ENCODE results near the gene ENTPD1. TPM values are rescaled to one million over a fixed set of nuclear protein-coding genes. Genes with fewer than 3 reads are reported as not detected.

The ENTPD1 gene
- total RNA-seq, 1 donor from 2014 or later = 8.9 TPM

DNA sequence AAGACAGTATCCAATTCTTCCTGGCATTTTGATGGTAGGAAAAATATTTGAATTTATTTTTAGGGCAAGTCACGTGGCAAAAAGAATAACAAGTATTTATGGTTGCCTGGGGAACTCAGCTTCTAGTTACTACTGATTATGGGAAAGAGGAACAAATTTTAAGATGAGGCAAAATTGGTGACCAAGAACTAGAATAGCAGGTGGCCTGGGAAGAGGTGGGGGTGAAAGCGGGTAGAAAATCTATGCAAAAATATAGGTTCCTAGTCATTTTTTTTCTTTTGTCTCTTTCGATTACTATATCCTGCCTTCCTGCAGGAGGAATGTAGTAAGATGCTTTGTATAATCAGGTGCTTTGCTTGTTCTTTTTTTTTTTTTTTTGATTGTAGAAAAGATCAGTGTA lies 27.8 kb downstream of the ENTPD1 start:
- Histone ChIP-seq H3K27me3 (ENCODE audit: control insufficient read depth in 3 of 3, insufficient read depth in 3 of 3, low read length in 3 of 3) (no peaks in the 10 kb centered on the region), H3K9ac (ENCODE audit: low read depth in 1 of 3, low read length in 3 of 3) (no peak overlapping the region), H3K4me3 (ENCODE audit: low read length in 3 of 3) (no peak overlapping the region), H3K9me3 (ENCODE audit: control insufficient read depth in 3 of 3, low read length in 3 of 3) (no peaks in the 10 kb centered on the region), H3K36me3 (ENCODE audit: control insufficient read depth in 3 of 3, insufficient read depth in 3 of 3, low read length in 3 of 3) (no peaks in the 10 kb centered on the region), H3K27ac (ENCODE audit: low read depth, low read length) (no peak overlapping the region), H3K4me1 (ENCODE audit: control insufficient read depth in 3 of 3, insufficient read depth in 3 of 3, low read length in 3 of 3) (peaks cover 0 to 2% (median 0%) of the 10 kb centered on the region in 3 donors)

DNA sequence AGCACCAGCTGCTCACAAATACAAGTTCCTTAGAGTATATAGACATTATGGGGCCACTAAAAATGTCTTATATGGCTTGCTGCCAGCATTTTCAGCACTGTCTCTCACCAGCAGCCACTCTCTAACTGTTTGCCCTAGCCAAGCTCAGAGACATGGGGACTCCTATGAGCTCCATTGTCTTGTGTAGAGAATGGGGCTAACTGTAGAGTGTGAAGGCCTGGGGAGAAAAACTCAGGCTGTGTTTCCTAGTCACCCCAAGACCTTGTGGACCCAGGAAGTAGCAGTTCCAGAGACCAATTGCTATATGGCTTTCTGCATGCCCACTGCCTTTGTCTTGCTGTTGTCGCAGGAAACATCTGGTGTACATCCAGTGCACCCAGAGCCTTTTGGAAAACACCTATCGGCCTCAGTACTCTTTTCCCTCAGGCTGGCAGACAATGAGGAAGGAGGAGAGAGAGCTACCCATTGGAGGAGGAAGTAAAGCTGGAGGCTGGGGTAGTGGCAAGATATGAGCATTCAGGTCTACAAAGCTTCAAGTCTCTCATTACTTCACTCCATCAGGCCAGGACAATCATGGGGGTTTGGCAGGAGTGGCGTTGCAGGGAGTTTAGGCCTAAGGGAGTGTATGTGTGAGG lies 28.4 kb downstream of the ENTPD1 start:
- no peaks in the 10 kb centered on the region for H3K9me3 ChIP-seq (ENCODE audit: control insufficient read depth in 3 of 3, low read length in 3 of 3)
- H3K9ac ChIP-seq (ENCODE audit: low read depth in 1 of 3, low read length in 3 of 3) = no peak overlapping the region
- peaks cover 0 to 2% (median 0%) of the 10 kb centered on the region in 3 donors for H3K4me1 ChIP-seq (ENCODE audit: control insufficient read depth in 3 of 3, insufficient read depth in 3 of 3, low read length in 3 of 3)
- H3K27ac ChIP-seq (ENCODE audit: low read depth, low read length) = peak overlapping the region; percentile 42
- H3K27me3 ChIP-seq (ENCODE audit: control insufficient read depth in 3 of 3, insufficient read depth in 3 of 3, low read length in 3 of 3) = no peaks in the 10 kb centered on the region
- no peaks in the 10 kb centered on the region for H3K36me3 ChIP-seq (ENCODE audit: control insufficient read depth in 3 of 3, insufficient read depth in 3 of 3, low read length in 3 of 3)
- H3K4me3 ChIP-seq (ENCODE audit: low read length in 3 of 3) = no peak overlapping the region

DNA sequence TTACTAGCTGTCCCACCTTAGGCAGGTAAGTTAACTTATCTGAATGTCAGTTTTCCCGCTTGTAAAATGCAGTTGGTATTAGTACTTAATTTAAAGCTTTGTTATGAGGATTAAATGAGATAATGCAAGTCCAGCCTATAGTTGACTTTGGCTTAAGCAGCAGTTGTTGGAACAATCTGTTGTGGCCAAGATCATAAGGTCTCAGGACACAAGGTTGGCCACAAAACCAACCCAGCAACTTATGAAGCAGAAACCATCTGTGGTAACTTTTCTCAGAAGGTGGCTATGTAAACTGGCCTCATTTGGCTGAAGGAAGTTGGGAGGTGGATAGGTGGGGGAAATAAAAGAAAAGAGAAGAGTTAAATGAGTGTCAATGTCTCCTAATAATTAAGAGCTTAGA lies 29.4 kb downstream of the ENTPD1 start:
- Histone ChIP-seq H3K9ac (ENCODE audit: low read depth in 1 of 3, low read length in 3 of 3) (no peak overlapping the region), H3K27me3 (ENCODE audit: control insufficient read depth in 3 of 3, insufficient read depth in 3 of 3, low read length in 3 of 3) (no peaks in the 10 kb centered on the region), H3K4me1 (ENCODE audit: control insufficient read depth in 3 of 3, insufficient read depth in 3 of 3, low read length in 3 of 3) (peaks cover 0 to 2% (median 0%) of the 10 kb centered on the region in 3 donors)

DNA sequence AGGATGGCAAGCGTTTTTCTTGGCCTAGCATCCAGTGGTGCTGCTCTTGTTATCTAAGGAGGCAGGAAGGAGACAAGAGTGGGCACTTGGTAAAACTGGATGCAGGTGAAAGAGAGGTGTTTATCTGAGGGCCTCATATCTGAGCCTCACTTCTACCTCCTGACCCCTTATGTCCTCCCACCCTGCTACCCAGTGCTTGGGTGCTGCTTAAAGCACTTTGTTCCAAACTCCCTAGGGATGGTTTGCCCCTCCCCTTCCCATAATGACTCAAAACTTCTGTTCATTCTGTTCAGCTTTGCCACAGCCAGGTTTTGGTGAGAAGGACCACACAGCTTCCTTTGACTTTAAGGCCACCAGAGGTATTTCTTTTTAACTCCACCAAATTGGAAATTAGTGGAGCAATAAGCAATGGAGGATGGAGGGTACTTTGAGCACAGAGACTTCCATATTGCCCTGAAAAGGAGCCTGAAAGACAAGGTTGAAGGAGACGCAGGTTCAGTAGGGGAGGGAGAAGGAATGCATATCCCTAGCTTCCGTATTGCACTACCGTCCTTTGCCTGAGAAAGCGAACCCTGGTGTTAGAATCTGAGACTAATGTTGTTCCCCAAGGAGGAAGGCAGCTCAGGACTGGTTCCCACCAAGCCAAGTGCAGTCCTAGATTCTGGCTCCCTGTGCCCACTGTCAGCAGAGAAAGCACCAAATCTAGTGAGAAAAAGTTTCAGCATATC lies 30.1 kb downstream of the ENTPD1 start:
- Histone ChIP-seq H3K4me3 (ENCODE audit: low read length in 3 of 3) (no peak overlapping the region), H3K9me3 (ENCODE audit: control insufficient read depth in 3 of 3, low read length in 3 of 3) (no peaks in the 10 kb centered on the region), H3K36me3 (ENCODE audit: control insufficient read depth in 3 of 3, insufficient read depth in 3 of 3, low read length in 3 of 3) (no peaks in the 10 kb centered on the region), H3K27ac (ENCODE audit: low read depth, low read length) (no peak overlapping the region), H3K9ac (ENCODE audit: low read depth in 1 of 3, low read length in 3 of 3) (no peak overlapping the region), H3K27me3 (ENCODE audit: control insufficient read depth in 3 of 3, insufficient read depth in 3 of 3, low read length in 3 of 3) (no peaks in the 10 kb centered on the region), H3K4me1 (ENCODE audit: control insufficient read depth in 3 of 3, insufficient read depth in 3 of 3, low read length in 3 of 3) (peaks cover 0 to 2% (median 0%) of the 10 kb centered on the region in 3 donors)

More for the DNA sequence above, 29.4 kb downstream of the ENTPD1 start:
- Histone ChIP-seq H3K27ac (ENCODE audit: low read depth, low read length) (no peak overlapping the region), H3K36me3 (ENCODE audit: control insufficient read depth in 3 of 3, insufficient read depth in 3 of 3, low read length in 3 of 3) (no peaks in the 10 kb centered on the region), H3K9me3 (ENCODE audit: control insufficient read depth in 3 of 3, low read length in 3 of 3) (no peaks in the 10 kb centered on the region), H3K4me3 (ENCODE audit: low read length in 3 of 3) (no peak overlapping the region)

DNA sequence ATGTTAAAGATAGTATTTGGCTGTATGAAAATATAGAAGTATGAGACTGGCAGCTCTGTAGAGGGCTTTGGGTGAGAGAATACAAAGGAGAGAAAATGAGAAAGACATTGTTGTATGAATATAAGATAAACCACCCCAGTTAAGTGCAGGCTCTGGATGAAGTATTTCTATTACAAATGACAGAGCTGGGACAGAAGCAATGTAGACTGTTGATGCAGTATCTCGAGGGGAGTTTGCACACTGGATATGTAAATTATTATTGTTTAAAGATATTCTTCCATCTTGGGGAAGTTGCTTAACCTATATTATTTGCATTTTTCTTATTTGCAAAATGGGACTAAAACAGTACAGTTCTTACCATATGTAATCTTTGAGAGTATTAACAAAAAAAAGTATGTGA lies 31.5 kb downstream of the ENTPD1 start:
- peaks cover 0 to 2% (median under 1%) of the 10 kb centered on the region in 3 donors for H3K4me1 ChIP-seq (ENCODE audit: control insufficient read depth in 3 of 3, insufficient read depth in 3 of 3, low read length in 3 of 3)
- H3K4me3 ChIP-seq (ENCODE audit: low read length in 3 of 3) = no peak overlapping the region
- H3K36me3 ChIP-seq (ENCODE audit: control insufficient read depth in 3 of 3, insufficient read depth in 3 of 3, low read length in 3 of 3) = no peaks in the 10 kb centered on the region
- H3K9me3 ChIP-seq (ENCODE audit: control insufficient read depth in 3 of 3, low read length in 3 of 3) = no peaks in the 10 kb centered on the region
- no peaks in the 10 kb centered on the region for H3K27me3 ChIP-seq (ENCODE audit: control insufficient read depth in 3 of 3, insufficient read depth in 3 of 3, low read length in 3 of 3)
- no peak overlapping the region for H3K27ac ChIP-seq (ENCODE audit: low read depth, low read length)
- no peak overlapping the region for H3K9ac ChIP-seq (ENCODE audit: low read depth in 1 of 3, low read length in 3 of 3)

DNA sequence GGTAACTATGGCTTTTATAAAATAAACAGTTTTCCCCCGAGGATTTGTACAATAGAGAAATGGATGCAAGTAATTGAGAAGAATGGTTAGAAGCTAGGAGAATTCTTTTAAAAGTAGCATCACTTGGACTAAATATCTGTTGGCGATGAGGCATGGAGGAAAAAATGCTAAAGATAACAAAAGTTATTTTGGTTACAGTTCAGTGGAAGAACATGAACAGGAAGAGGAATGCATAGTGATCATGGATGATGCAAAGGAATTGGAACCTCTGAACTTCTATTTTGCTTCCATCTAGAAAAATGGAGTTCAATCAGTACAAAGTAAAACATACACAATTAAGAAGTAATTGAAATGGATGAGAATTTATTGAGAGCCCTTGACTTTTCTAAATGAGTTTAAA lies 32.9 kb downstream of the ENTPD1 start:
- peaks cover 0 to 7% (median 5%) of the 10 kb centered on the region in 3 donors for H3K4me1 ChIP-seq (ENCODE audit: control insufficient read depth in 3 of 3, insufficient read depth in 3 of 3, low read length in 3 of 3)
- H3K4me3 ChIP-seq (ENCODE audit: low read length in 3 of 3) = no peak overlapping the region
- no peaks in the 10 kb centered on the region for H3K27me3 ChIP-seq (ENCODE audit: control insufficient read depth in 3 of 3, insufficient read depth in 3 of 3, low read length in 3 of 3)

DNA sequence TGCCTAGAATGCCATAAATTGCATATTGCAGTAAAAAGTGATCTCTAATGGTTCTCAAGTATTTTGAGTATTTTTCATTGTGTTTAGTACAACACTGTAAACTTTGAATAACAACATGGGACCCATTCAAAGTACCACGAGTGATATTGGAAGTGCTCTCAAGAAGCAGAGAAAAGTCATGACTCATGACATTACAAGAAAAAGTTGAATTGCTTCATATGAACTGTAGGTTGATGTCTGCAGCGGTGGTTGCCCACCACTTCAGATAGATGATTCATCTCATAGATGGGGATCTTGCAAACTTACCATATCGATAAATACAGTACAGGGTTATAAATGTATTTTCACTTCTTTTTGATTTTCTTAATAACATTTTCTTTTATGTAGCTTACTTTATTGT lies 33.9 kb downstream of the ENTPD1 start:
- no peaks in the 10 kb centered on the region for H3K27me3 ChIP-seq (ENCODE audit: control insufficient read depth in 3 of 3, insufficient read depth in 3 of 3, low read length in 3 of 3)
- H3K9ac ChIP-seq (ENCODE audit: low read depth in 1 of 3, low read length in 3 of 3) = no peak overlapping the region
- H3K9me3 ChIP-seq (ENCODE audit: control insufficient read depth in 3 of 3, low read length in 3 of 3) = no peaks in the 10 kb centered on the region
- H3K4me3 ChIP-seq (ENCODE audit: low read length in 3 of 3) = no peak overlapping the region
- H3K4me1 ChIP-seq (ENCODE audit: control insufficient read depth in 3 of 3, insufficient read depth in 3 of 3, low read length in 3 of 3) = peaks cover 0 to 7% (median 5%) of the 10 kb centered on the region in 3 donors
- H3K27ac ChIP-seq (ENCODE audit: low read depth, low read length) = no peak overlapping the region
- H3K36me3 ChIP-seq (ENCODE audit: control insufficient read depth in 3 of 3, insufficient read depth in 3 of 3, low read length in 3 of 3) = no peaks in the 10 kb centered on the region

More for the DNA sequence above, 32.9 kb downstream of the ENTPD1 start:
- Histone ChIP-seq H3K9ac (ENCODE audit: low read depth in 1 of 3, low read length in 3 of 3) (no peak overlapping the region), H3K27ac (ENCODE audit: low read depth, low read length) (no peak overlapping the region), H3K36me3 (ENCODE audit: control insufficient read depth in 3 of 3, insufficient read depth in 3 of 3, low read length in 3 of 3) (no peaks in the 10 kb centered on the region), H3K9me3 (ENCODE audit: control insufficient read depth in 3 of 3, low read length in 3 of 3) (no peaks in the 10 kb centered on the region)

DNA sequence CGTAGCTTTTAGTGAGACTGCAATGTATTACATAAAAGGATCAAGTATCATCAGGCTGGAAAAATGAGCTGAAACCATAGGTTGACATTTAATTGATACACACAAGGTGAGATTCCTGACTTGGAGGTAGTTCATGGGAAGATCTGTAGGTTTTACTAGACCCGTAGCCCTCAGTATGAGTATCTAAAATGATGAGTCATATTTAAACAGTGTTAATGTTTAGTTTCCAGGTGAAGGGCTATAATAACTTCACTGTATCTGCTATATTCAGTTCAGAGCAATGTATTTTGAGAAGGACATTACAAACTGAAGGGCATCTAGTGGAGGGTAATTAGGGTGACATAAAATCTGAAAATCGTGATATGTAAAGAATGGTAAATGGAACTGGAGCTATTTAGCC lies 35.0 kb downstream of the ENTPD1 start:
- Histone ChIP-seq H3K9me3 (ENCODE audit: control insufficient read depth in 3 of 3, low read length in 3 of 3) (no peaks in the 10 kb centered on the region), H3K27me3 (ENCODE audit: control insufficient read depth in 3 of 3, insufficient read depth in 3 of 3, low read length in 3 of 3) (no peaks in the 10 kb centered on the region), H3K9ac (ENCODE audit: low read depth in 1 of 3, low read length in 3 of 3) (no peak overlapping the region), H3K4me1 (ENCODE audit: control insufficient read depth in 3 of 3, insufficient read depth in 3 of 3, low read length in 3 of 3) (peaks cover 0 to 7% (median 5%) of the 10 kb centered on the region in 3 donors), H3K36me3 (ENCODE audit: control insufficient read depth in 3 of 3, insufficient read depth in 3 of 3, low read length in 3 of 3) (no peaks in the 10 kb centered on the region), H3K27ac (ENCODE audit: low read depth, low read length) (no peak overlapping the region), H3K4me3 (ENCODE audit: low read length in 3 of 3) (no peak overlapping the region)

DNA sequence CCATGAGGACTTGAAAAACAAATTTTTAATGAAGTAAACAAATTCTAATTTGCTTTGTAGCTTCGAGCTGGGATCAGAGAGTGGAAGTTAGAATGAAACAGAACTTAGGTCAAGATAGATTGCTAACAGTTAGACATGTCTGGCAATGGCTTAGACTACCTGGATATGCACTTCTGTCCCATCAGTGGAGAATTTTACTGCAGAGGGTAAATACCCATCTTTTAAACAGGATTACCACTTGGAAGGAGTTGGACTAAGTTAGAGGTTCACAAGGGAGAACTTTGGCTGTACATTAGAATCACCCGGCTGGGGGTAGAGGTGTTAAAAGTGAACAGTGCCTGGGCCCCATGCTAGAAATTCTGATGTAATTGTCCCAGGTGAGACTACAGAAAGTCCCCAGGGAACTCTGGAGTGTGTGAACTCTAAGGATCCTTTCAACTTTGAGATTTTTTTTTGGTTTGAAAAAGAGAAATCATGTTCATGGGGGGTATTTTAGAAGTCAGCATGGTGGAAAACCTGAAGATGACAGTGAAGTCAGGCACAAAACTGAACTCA lies 35.5 kb downstream of the ENTPD1 start:
- no peak overlapping the region for H3K27ac ChIP-seq (ENCODE audit: low read depth, low read length)
- no peaks in the 10 kb centered on the region for H3K9me3 ChIP-seq (ENCODE audit: control insufficient read depth in 3 of 3, low read length in 3 of 3)
- H3K9ac ChIP-seq (ENCODE audit: low read depth in 1 of 3, low read length in 3 of 3) = no peak overlapping the region
- no peaks in the 10 kb centered on the region for H3K27me3 ChIP-seq (ENCODE audit: control insufficient read depth in 3 of 3, insufficient read depth in 3 of 3, low read length in 3 of 3)
- no peaks in the 10 kb centered on the region for H3K36me3 ChIP-seq (ENCODE audit: control insufficient read depth in 3 of 3, insufficient read depth in 3 of 3, low read length in 3 of 3)
- no peak overlapping the region for H3K4me3 ChIP-seq (ENCODE audit: low read length in 3 of 3)
- H3K4me1 ChIP-seq (ENCODE audit: control insufficient read depth in 3 of 3, insufficient read depth in 3 of 3, low read length in 3 of 3) = peaks cover 0 to 7% (median 5%) of the 10 kb centered on the region in 3 donors

DNA sequence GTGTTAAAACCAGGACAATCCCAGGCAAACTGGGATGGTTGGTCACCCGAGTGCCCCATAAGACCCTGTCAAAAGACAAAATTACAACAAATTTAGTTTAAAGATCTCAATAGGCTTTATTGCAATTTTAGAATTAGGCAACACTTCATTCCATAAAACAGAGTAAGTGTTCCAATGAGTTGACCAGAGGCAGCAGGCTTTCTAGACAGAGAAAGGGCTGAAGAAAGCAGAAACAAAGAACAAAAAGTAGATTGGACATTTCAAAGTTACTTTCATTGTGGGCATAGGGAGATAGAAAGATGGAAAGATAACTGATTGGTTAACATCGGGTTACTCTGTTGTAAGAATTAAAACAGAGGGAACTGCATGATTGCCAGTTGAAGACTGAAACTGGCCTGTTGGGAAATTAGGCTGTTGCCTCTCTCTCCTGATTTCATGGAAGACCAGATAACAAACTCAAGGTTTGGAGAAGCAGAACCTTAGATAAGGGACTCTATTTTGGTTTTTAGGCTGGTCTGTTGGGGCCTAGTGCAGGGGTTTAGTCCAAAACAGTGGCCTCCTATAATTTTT lies 36.3 kb downstream of the ENTPD1 start:
- Histone ChIP-seq H3K27ac (ENCODE audit: low read depth, low read length) (peak overlapping the region; percentile 44), H3K9me3 (ENCODE audit: control insufficient read depth in 3 of 3, low read length in 3 of 3) (no peaks in the 10 kb centered on the region), H3K4me1 (ENCODE audit: control insufficient read depth in 3 of 3, insufficient read depth in 3 of 3, low read length in 3 of 3) (peaks cover 0 to 7% (median 5%) of the 10 kb centered on the region in 3 donors), H3K36me3 (ENCODE audit: control insufficient read depth in 3 of 3, insufficient read depth in 3 of 3, low read length in 3 of 3) (no peaks in the 10 kb centered on the region), H3K4me3 (ENCODE audit: low read length in 3 of 3) (no peak overlapping the region), H3K27me3 (ENCODE audit: control insufficient read depth in 3 of 3, insufficient read depth in 3 of 3, low read length in 3 of 3) (no peaks in the 10 kb centered on the region), H3K9ac (ENCODE audit: low read depth in 1 of 3, low read length in 3 of 3) (no peak overlapping the region)
